Stimulated activated memory B cell treated with anti-CD40 and anti-IgM and Interleukin-4, amounts not matched to agents 10 μg/mL and 1 μg/mL and 100 μg/mL, for 72 hours (primary cell): Measurements from ENCODE around the gene RNU6-1.

Source experiments
- ATAC-seq: fragments of 150-1000 bp; cut with Tn5 transposase; 2 replicates; pipeline ENCODE4 v1.10.0; 2021
- H3K27ac Mint-ChIP-seq: one replicate; pipeline ENCODE4 v1.8.0; 2022; ENCODE audit warnings: mild to moderate bottlenecking, mixed read lengths
- H3K27me3 Mint-ChIP-seq: one replicate; pipeline ENCODE4 v1.8.0; 2022; ENCODE audit warnings: mixed read lengths
- H3K36me3 Mint-ChIP-seq: one replicate; pipeline ENCODE4 v1.8.0; 2022; ENCODE audit warnings: mixed read lengths
- H3K4me1 Mint-ChIP-seq: one replicate; pipeline ENCODE4 v1.8.0; 2022; ENCODE audit warnings: mixed read lengths
- H3K4me3 Mint-ChIP-seq: one replicate; pipeline ENCODE4 v1.8.0; 2022; ENCODE audit warnings: mild to moderate bottlenecking, moderate library complexity, mixed read lengths
- H3K9me3 Mint-ChIP-seq: one replicate; pipeline ENCODE4 v1.8.0; 2022; ENCODE audit warnings: mixed read lengths

The RNU6-1 gene

DNA sequence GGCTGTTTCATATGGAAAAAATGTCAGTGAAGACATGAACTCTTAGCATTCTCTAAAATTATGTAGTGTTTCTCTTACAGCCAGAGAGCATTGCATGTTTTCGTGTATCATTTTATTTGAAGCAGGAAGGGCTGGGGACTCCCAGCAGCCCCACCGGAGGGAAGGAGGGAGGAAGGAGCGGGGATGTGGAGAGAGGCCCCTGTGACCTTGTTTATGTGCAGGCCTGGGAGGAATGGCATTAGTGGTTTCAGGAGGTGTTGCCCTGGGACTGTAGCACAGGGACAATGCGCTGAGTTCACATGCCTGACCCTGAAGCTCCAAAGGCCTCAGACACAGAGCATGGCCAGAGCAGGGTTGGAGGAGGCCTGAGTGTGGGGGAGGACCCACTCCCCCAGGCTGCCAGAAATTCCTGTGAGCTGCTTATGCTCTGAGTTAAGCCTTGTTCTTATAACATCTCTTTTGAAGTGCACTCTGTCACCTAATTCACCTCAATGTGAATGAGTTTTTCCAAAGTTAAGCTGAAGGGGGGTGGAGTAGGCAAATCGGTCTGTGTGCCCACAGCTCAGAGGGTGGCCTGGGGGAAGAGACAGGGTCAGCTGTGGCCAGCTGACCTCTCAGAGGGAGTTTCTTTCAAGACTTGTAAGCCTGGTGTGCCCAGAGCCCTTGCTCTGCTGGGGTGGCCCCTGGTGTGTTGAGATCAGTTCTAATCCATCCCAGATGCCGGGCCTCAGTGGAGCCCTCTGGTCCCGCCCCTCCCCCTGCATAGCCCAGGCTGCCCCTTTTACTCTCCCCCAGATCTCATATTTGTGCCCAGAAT lies 3.9 kb upstream of the RNU6-1 start:
- no peaks in the 10 kb centered on the region for H3K36me3 Mint-ChIP-seq
- no peaks in the 10 kb centered on the region for H3K9me3 Mint-ChIP-seq
- no peak overlapping the region for H3K4me3 Mint-ChIP-seq
- no peak overlapping the region for H3K27ac Mint-ChIP-seq
- ATAC-seq = no peak
- H3K27me3 Mint-ChIP-seq = peaks cover 11% of the 10 kb centered on the region
- H3K4me1 Mint-ChIP-seq = peaks cover 19% of the 10 kb centered on the region

GRCh38 chr15:67843092-67843501 lies 3.3 kb upstream of the RNU6-1 start:
- H3K36me3 Mint-ChIP-seq = no peaks in the 10 kb centered on the region
- no peaks in the 10 kb centered on the region for H3K9me3 Mint-ChIP-seq
- H3K4me3 Mint-ChIP-seq = no peak overlapping the region
- peaks cover 24% of the 10 kb centered on the region for H3K4me1 Mint-ChIP-seq
- peaks cover 4% of the 10 kb centered on the region for H3K27me3 Mint-ChIP-seq
- ATAC-seq = no peak
- H3K27ac Mint-ChIP-seq = no peak overlapping the region

DNA sequence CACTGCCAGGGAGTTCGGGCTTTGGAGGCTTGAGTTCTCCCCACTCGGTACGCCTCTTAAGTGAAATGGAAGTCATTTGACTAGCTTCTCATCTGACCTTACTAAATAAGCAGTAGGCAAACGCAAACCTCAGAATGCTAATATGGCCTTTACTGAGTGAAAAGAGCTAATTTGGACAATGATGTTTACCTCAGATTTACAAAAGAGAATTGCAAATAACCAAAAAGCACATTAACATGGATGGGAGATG lies 1.6 kb upstream of the RNU6-1 start:
- H3K36me3 Mint-ChIP-seq = no peaks in the 10 kb centered on the region
- H3K27me3 Mint-ChIP-seq = peaks cover 4% of the 10 kb centered on the region
- no peaks in the 10 kb centered on the region for H3K9me3 Mint-ChIP-seq
- peaks cover 28% of the 10 kb centered on the region for H3K4me1 Mint-ChIP-seq
- no peak for ATAC-seq
- H3K27ac Mint-ChIP-seq = peak overlapping the region; percentile 89
- peak overlapping the region; percentile 82 for H3K4me3 Mint-ChIP-seq

GRCh38 chr15:67840749-67841512 lies 1.1 kb upstream of the RNU6-1 start:
- ATAC-seq = no peak
- Mint-ChIP-seq H3K27me3 (peaks cover 10% of the 10 kb centered on the region), H3K36me3 (no peaks in the 10 kb centered on the region), H3K4me3 (peak overlapping the region; percentile 82), H3K27ac (peak overlapping the region; percentile 89), H3K9me3 (no peaks in the 10 kb centered on the region), H3K4me1 (peaks cover 33% of the 10 kb centered on the region)

- peaks cover 24% of the 10 kb centered on the region for H3K27me3 Mint-ChIP-seq
- H3K4me1 Mint-ChIP-seq = peaks cover 47% of the 10 kb centered on the region
- peak overlapping the region; percentile 82 for H3K4me3 Mint-ChIP-seq
- no peaks in the 10 kb centered on the region for H3K36me3 Mint-ChIP-seq
- ATAC-seq = peak; percentile 32
- H3K27ac Mint-ChIP-seq = peak overlapping the region; percentile 89
- H3K9me3 Mint-ChIP-seq = no peaks in the 10 kb centered on the region
Measured at GRCh38 chr15:67839499-67839928, 331 bp downstream of the RNU6-1 start.

- Mint-ChIP-seq H3K4me3 (no peak overlapping the region), H3K36me3 (no peaks in the 10 kb centered on the region), H3K9me3 (no peaks in the 10 kb centered on the region), H3K27ac (peak overlapping the region; percentile 89), H3K4me1 (peaks cover 54% of the 10 kb centered on the region), H3K27me3 (peaks cover 30% of the 10 kb centered on the region)
- no peak for ATAC-seq
Measured at GRCh38 chr15:67838789-67839332, 984 bp downstream of the RNU6-1 start.

DNA sequence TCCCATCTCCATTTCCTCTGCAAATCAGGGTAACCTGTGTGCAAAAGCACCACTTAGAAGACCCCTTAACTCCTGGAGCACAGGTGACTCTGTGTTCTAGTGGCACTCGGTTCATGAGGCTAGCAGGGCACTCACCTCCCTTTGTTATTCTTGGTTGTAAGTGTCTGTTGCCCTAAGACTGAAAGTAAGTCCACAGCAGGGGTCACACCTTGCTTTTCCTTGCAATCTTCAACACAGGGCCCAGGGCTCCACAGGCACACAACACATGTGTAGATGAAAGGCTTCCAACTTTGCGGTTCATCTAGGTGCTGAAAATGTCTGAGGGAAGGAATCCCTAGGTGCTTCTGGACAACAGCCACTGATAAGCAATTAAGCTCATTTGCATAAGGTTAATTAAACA lies 2.9 kb downstream of the RNU6-1 start:
- ATAC-seq = no peak
- peaks cover 70% of the 10 kb centered on the region for H3K4me1 Mint-ChIP-seq
- H3K27me3 Mint-ChIP-seq = peaks cover 49% of the 10 kb centered on the region
- H3K4me3 Mint-ChIP-seq = no peak overlapping the region
- H3K36me3 Mint-ChIP-seq = no peaks in the 10 kb centered on the region
- H3K27ac Mint-ChIP-seq = peak overlapping the region; percentile 39
- no peaks in the 10 kb centered on the region for H3K9me3 Mint-ChIP-seq

GRCh38 chr15:67836477-67836876 lies 3.4 kb downstream of the RNU6-1 start:
- Mint-ChIP-seq H3K27me3 (peaks cover 52% of the 10 kb centered on the region), H3K4me3 (peak overlapping the region; percentile 74), H3K9me3 (no peaks in the 10 kb centered on the region), H3K36me3 (no peaks in the 10 kb centered on the region), H3K4me1 (peaks cover 70% of the 10 kb centered on the region), H3K27ac (peak overlapping the region; percentile 39)
- no peak for ATAC-seq

- Mint-ChIP-seq H3K4me3 (peak overlapping the region; percentile 74), H3K4me1 (peaks cover 66% of the 10 kb centered on the region), H3K27ac (peak overlapping the region; percentile 39), H3K27me3 (peaks cover 56% of the 10 kb centered on the region), H3K36me3 (no peaks in the 10 kb centered on the region), H3K9me3 (no peaks in the 10 kb centered on the region)
- ATAC-seq = no peak
Measured at GRCh38 chr15:67836134-67836455, 3.8 kb downstream of the RNU6-1 start.

DNA sequence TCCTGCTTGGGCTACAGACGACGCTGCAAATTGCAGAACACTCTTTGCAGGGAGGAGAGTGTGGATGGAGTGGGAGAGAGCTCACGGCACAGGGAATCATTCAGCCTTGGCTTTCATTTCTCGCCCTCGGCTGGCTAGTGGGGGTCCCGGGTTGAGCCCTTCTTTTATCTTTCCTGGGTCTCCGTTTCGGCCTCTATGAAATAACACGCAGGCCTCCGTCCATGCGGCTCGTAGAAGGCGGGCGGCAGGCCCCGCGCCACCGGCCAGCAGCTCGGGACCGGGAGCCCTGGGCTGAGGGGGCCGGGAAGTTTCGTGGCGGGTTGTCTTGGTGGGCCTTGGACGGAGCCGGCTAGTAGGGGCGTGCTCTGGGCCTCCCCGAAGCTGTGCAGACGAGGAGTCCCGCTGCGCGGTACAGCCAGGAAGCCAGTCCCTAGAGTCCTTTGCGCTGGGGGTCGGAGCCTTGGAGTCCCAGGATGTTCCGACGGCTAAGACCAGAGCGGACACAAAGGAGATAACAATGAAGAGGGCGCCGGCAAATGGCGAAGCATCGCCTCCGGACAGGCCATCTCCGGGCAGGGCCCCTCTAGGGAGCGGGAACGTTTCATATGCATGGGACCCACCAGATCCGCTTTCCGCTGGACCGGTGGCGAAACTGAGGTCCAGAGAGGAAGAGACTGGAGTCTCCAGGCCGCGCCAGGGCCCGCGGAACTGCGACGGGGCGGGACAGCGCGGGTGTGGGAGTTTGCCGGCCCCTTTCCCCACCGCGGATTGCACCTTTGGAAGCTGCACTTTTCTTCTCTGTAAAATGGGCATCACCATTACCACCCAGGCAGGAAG lies 4.3 kb downstream of the RNU6-1 start:
- Mint-ChIP-seq H3K9me3 (no peaks in the 10 kb centered on the region), H3K4me1 (peaks cover 62% of the 10 kb centered on the region), H3K4me3 (peak overlapping the region; percentile 74), H3K27me3 (peaks cover 62% of the 10 kb centered on the region), H3K36me3 (no peaks in the 10 kb centered on the region), H3K27ac (peak overlapping the region; percentile 48)
- no peak for ATAC-seq

DNA sequence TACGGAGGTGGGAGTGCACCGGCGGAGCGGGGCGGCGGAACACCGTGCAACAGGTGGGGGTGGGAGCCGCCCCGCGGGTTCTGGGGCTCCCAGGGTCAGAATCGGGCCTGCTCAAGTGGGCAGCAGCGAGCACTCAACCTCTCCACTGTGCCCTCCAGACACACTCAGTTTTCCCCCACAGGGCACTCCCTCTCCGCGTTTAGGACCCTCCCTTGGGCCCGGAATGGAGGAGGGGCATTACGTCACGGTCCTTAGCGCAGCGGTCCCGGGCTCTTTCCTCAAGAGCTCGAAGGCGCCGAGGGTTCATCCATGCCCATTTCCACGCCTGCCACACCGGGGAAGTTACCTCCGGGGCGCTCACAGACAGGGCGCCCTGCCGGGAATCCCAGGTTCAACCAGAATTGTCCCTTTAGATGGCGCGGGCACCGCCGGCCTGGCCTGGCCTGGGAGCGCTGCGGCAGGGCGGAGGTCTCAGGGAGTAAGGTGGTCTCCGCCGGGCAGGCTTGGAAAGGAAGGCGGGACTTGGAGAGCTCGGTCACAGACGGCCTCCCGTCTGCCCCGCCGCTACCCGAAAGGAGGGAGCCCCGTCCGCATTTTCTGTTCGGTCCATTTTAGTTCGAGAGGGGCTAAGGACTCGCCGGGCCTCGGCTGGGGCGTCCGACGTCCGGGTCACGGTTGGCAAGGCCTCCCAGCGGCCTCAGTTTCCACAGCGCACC lies 5.1 kb downstream of the RNU6-1 start:
- Mint-ChIP-seq H3K4me3 (peak overlapping the region; percentile 74), H3K27ac (peak overlapping the region; percentile 48), H3K27me3 (peaks cover 66% of the 10 kb centered on the region), H3K9me3 (no peaks in the 10 kb centered on the region), H3K4me1 (peaks cover 62% of the 10 kb centered on the region), H3K36me3 (no peaks in the 10 kb centered on the region)
- no peak for ATAC-seq

- peak; percentile 55 for ATAC-seq
- H3K4me1 Mint-ChIP-seq = peaks cover 53% of the 10 kb centered on the region
- H3K9me3 Mint-ChIP-seq = no peaks in the 10 kb centered on the region
- peak overlapping the region; percentile 74 for H3K4me3 Mint-ChIP-seq
- H3K27me3 Mint-ChIP-seq = peaks cover 72% of the 10 kb centered on the region
- no peaks in the 10 kb centered on the region for H3K36me3 Mint-ChIP-seq
- peak overlapping the region; percentile 48 for H3K27ac Mint-ChIP-seq
Measured at GRCh38 chr15:67833710-67834511, 5.9 kb downstream of the RNU6-1 start.

DNA sequence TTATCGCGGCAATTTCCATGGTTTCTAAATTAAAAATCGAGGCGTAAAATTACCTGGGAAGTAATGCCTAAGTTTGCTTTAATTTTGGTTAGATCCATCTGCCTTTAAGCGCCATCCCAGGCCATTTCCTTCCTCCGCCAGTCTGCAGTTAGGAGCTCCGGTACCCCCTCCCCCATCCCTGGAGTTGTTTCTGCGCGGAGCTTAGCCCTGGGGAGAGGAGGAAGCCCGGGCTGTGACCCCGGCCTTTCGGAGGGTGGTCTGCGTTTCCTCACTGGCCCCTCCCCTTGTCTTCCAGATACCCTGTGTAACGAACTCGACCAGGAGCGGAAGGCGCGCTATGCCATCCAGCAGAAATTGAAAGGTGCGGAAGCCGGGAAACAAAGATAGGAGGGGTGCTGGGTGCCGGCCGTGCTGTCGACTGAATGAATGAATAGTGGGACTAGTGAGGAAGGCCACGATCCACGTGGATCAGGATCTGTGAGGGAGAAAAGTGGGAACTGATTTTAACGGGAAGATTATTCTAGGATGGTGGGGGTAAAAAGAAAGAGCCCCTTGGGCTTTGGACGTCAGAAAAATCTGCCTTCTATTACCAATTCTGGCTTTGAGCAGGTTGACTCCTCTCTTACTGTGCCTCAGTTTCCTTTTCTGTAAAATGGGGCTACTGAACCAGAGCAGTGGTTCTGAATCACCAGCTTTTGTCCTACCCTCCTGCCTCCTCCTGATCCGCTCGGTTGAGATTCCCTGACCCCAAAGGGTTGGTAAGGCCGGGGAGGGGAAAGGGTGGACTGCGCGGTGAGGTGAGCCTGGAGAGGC lies 6.7 kb downstream of the RNU6-1 start:
- H3K36me3 Mint-ChIP-seq = no peaks in the 10 kb centered on the region
- H3K9me3 Mint-ChIP-seq = no peaks in the 10 kb centered on the region
- peak overlapping the region; percentile 43 for H3K4me3 Mint-ChIP-seq
- ATAC-seq = no peak
- peaks cover 81% of the 10 kb centered on the region for H3K27me3 Mint-ChIP-seq
- H3K27ac Mint-ChIP-seq = peak overlapping the region; percentile 48
- peaks cover 51% of the 10 kb centered on the region for H3K4me1 Mint-ChIP-seq
